Measurements from ENCODE around the gene POU3F4. TPM values are rescaled to one million over a fixed set of nuclear protein-coding genes. Genes with fewer than 3 reads are reported as not detected.

Gene POU3F4
- total and polyA plus RNA-seq, 2 of the 4 experiments (the other 2 are of a cell fraction) = not detected

- no peaks in the 10 kb centered on the region for H3K79me1 ChIP-seq (ENCODE audit: low read depth in 1 of 2, low read length in 2 of 2)
- H3K56ac ChIP-seq (ENCODE audit: extremely low read depth, insufficient read depth, low read length) = no peak overlapping the region
- BruUV-seq (replicated peaks) = no TSS peak
- no CpG with 5 or more reads among the region's 9 CpGs for WGBS, 2 experiments (ENCODE audit: extremely low coverage in 2 of 2, insufficient read length in 1 of 2)
- no peaks in the 10 kb centered on the region; the same call in 1 of the 2 replicates for H3K27me3 ChIP-seq (ENCODE audit: control insufficient read depth, insufficient read depth, low read length)
- DNase-seq (no peak), ATAC-seq (ENCODE audit: low read depth) (no peak)
- no peak overlapping the region for H2AK5ac ChIP-seq (ENCODE audit: low read depth, low read length)
- TF ChIP-seq CEBPB (IDR thresholded peaks at IDR 0.05; ENCODE audit: low read depth, low read length) (no peak), RFX5 (IDR thresholded peaks at IDR 0.05; ENCODE audit: low read depth, low read length) (no peak), MAFK (IDR thresholded peaks at IDR 0.05; ENCODE audit: low read depth, low read length) (no peak), CHD1 (IDR thresholded peaks at IDR 0.05; ENCODE audit: low read depth, low read length) (no peak), MAZ (IDR thresholded peaks at IDR 0.05; ENCODE audit: borderline replicate concordance, low read depth, low read length) (no peak), NFE2L2 (IDR thresholded peaks at IDR 0.05; ENCODE audit: low read depth, low read length) (no peak), RAD21 (IDR thresholded peaks at IDR 0.05; ENCODE audit: low read length) (no peak), CTCF (conservative IDR thresholded peaks at IDR 0.05; ENCODE audit: low read depth, low read length) (no peak), RCOR1 (IDR thresholded peaks at IDR 0.05; ENCODE audit: insufficient replicate concordance, low read length) (no peak)
- TF ChIP-seq, protein P1, sequence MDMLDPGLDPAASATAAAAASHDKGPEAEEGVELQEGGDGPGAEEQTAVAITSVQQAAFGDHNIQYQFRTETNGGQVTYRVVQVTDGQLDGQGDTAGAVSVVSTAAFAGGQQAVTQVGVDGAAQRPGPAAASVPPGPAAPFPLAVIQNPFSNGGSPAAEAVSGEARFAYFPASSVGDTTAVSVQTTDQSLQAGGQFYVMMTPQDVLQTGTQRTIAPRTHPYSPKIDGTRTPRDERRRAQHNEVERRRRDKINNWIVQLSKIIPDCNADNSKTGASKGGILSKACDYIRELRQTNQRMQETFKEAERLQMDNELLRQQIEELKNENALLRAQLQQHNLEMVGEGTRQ (IDR thresholded peaks at IDR 0.05; ENCODE audit: low read depth, low read length) = no peak
- CTCF ChIA-PET = no interaction called here
- no peaks in the 10 kb centered on the region for H3K9me1 ChIP-seq (ENCODE audit: insufficient read depth, low read length)
- H4K8ac ChIP-seq (ENCODE audit: low read depth in 2 of 2, low read length in 2 of 2) = no peak overlapping the region
- no peaks in the 10 kb centered on the region for H3K4me1 ChIP-seq (ENCODE audit: control insufficient read depth, insufficient read depth, low read length)
- no peak overlapping the region for H4K91ac ChIP-seq (ENCODE audit: insufficient read depth, low read depth, low read length)
- H3K18ac ChIP-seq (ENCODE audit: low read depth, low read length) = no peak overlapping the region
- POLR2A ChIA-PET (ENCODE audit: unreplicated experiment) = no interaction called here
- no peak overlapping the region for H2BK20ac ChIP-seq (ENCODE audit: low read depth, low read length)
- H2AK9ac ChIP-seq (replicated peaks; ENCODE audit: low read depth, low read length, poor library complexity) = no peak overlapping the region
- no peak overlapping the region for H3K4me2 ChIP-seq (ENCODE audit: low read depth, low read length)
- H3K9ac ChIP-seq (ENCODE audit: low read depth, low read length) = no peak overlapping the region
- H3K23ac ChIP-seq (ENCODE audit: low read depth, low read length) = no peak overlapping the region
- H2BK5ac ChIP-seq (ENCODE audit: low read depth, low read length, poor library complexity, severe bottlenecking) = no peak overlapping the region
- no peaks in the 10 kb centered on the region; the same call in 1 of the 2 replicates for H3K9me3 ChIP-seq (ENCODE audit: control insufficient read depth, insufficient read depth, low read length)
- no peak overlapping the region for H4K5ac ChIP-seq (ENCODE audit: low read depth, low read length)
- no peak overlapping the region for H3K4ac ChIP-seq (ENCODE audit: low read depth, low read length)
- no peak overlapping the region for H2AFZ ChIP-seq (replicated peaks; ENCODE audit: low read length, poor library complexity)
- dilution Hi-C loops (cut with HindIII; ENCODE audit: low sequenced_read_pairs, unreplicated experiment) = no loop called here
- intact Hi-C loops (cut with micrococcal nuclease) = no loop called here
- in situ Hi-C loops (cut with MboI; ENCODE audit: low sequenced_read_pairs) = no loop called here
- H3K27ac ChIP-seq (ENCODE audit: insufficient read depth, low read length) = no peak overlapping the region
- H3K36me3 ChIP-seq (ENCODE audit: control insufficient read depth, insufficient read depth, low read length) = no peaks in the 10 kb centered on the region
- no peak overlapping the region for H2BK15ac ChIP-seq (ENCODE audit: low read depth, low read length)
- H3K4me3 ChIP-seq (ENCODE audit: insufficient read depth, low read depth, low read length) = no peak overlapping the region
- no peak overlapping the region for H2BK120ac ChIP-seq (ENCODE audit: low read depth, low read length)
- no peak overlapping the region for H3K14ac ChIP-seq (replicated peaks; ENCODE audit: low read depth, low read length)
- no peaks in the 10 kb centered on the region for H4K20me1 ChIP-seq (ENCODE audit: insufficient read depth, low read length)
These were observed 7.1 kb upstream of the POU3F4 start for GRCh38 chrX:83501003-83501402.

Data from IMR-90 (cell line).